GM18858 (cell line): Measurements from ENCODE around the gene TMEM141.
"Not testable (repeated sequence)": the region's sequence is repeated elsewhere in the genome, so short reads cannot be mapped to it uniquely, and the experiment has no call there.

Source experiments
- ATAC-seq: cut with Tn5 transposase; IDR thresholded peaks from one replicate; pipeline ENCODE4 v1.9.1; 2021; ENCODE audit not compliant: unreplicated experiment

The TMEM141 gene

DNA sequence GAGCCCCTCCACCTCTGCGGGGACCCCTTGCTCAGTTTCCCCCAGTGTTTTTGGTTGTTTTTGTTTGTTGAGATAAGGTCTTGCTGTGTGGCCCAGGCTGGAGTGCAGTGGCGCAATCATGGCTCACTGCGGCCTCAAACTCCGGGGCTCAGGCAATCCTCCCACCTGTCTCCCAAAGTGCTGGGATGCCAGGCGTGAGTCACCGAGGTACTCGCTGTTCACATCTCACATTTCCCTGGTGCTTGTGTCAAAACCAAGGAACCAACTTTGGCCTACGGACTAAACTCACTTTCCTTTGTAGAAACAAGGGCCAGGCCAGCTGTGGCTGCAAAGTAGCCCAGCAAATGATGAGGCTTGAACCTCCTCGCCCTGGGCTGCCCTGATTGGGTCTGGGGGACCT is 41.4 kb downstream of the TMEM141 start:
- ATAC-seq, result no peak

DNA sequence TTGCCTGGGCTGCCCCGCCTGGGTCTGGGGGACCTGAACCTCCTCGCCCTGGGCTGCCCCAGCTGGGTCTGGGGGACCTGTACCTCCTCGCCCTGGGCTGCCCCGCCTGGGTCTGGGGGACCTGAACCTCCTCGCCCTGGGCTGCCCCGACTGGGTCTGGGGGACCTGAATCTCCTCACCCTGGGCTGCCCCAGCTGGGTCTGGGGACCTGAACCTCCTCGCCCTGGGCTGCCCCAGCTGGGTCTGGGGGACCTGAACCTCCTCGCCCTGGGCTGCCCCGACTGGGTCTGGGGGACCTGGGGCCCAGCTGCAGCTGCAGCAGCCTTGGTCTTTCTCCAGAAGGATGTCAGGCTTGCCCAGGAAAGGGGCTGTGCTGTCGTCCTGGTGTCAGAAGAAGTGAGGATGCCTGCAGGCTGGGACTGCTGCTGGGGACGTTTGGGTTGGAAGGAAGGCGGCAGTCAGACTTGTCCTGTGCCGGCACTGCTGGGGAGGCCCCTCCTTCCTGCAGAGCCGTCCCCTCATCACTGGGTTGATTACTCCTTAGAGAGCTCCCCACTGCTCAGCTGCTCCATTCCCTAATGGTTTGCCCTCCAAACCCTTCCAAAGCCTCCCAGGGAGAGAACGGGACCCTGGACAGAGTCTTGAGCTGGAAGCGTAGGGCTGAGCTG is 42.4 kb downstream of the TMEM141 start:
- ATAC-seq, result not testable (repeated sequence)

DNA sequence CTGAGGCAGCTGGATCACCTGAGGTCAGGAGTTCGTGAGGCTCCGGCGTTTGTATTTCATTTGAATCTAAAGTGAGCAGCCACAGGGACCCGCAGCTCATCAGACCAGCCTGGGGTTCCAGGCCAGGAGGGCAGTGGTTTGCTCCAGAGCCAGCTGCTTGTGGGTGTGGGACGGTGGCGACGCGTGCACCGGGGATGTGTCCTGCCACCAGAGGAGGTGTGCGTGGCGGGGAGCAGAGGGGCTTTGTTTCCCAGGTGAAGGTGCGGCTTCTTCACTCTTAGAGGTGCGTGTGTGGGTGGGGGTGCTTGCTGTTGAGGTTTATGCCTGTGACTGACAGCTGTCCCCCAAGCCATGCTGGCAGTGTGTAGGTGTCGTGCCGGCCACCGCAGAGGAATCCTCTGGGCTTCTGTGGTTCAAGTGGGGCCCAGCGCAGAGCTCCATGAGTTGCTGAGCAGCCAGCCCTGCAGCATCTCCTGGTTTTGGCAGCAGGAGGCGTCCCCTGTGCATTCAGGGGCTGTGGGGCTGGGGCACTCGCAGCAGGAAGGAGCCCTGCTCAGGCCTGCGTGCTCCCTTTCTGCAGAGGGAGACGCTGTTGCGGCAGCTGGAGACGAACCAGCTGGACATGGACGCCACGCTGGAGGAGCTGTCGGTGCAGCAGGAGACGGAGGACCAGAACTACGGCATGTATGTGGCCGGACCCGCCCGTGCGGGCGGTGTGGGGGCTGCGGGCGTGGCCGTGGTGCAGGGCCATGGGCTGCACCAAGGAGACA is 44.2 kb downstream of the TMEM141 start:
- no peak for ATAC-seq

DNA sequence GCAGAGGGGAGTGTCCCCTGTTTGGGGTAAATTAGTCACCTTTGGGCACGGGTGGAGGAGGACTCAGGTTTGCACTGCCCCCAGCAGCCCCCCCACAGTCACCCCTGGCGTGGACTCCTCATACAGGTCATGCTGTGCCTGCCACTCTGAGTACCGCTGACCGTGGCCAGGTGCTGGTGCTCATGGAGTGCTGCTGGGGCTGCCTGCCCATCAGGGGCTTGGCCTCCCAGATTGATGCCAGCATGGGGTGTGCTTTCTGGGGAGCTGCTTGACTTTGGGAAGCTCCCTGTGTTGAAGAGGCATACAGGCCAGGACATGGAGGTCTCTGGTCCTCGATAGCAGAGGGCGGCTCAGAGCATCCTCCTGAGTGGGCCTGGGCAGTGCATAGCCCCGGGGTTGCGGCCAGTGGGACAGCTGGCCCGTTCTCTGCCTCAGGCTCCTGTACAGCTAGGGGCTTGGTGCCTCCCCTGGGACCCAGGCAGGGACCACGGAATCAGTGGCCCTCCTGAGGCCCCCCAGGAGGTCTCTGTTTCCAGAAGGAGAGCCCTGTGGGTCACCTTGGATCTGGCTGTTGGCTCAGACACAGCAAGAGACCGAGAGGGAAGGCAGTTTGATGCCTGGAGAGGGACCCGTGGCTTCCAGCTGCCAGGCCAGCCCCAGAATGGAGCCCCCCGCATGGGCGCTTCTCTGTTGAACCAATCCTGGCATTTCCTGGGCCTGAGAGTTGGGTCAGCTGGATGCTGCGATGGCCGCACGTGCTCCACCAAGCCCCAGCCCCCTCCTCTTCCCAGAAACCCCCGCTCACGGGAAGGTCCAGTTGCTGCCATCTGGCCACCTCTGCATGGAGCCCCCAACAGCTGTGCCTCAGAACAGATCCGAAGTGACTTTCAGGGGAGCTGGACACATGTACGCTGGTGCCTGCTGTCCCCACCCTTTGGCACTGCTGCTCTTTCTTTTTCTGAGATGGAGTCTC is 45.1 kb downstream of the TMEM141 start:
- ATAC-seq, result no peak

DNA sequence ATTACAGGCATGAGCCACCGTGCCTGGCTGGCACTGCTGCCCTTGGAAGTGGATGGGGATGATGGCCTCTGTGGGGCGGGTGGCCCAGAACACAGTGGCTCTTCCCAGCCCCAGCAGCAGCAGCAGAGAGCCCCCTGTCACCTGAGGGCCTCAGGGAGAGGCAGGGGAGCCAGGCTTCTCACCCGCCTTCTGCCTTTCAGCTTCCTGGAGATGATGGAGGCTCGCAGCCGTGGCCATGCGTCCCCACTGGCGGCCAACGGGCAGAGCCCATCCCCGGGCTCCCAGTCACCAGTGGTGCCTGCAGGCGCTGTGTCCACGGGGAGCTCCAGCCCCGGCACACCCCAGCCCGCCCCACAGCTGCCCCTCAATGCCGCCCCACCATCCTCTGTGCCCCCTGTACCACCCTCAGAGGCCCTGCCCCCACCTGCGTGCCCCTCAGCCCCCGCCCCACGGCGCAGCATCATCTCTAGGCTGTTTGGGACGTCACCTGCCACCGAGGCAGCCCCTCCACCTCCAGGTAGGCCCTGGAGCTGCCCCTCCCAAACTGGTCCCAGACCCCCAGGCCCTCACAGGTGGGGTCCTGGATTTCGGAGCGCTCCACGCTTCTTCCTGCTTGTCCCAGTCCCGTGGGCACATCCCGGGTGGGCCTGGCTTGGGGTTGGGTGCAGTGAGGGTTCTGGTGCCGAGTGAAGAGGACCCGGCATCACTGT is 46.2 kb downstream of the TMEM141 start:
- no peak for ATAC-seq

DNA sequence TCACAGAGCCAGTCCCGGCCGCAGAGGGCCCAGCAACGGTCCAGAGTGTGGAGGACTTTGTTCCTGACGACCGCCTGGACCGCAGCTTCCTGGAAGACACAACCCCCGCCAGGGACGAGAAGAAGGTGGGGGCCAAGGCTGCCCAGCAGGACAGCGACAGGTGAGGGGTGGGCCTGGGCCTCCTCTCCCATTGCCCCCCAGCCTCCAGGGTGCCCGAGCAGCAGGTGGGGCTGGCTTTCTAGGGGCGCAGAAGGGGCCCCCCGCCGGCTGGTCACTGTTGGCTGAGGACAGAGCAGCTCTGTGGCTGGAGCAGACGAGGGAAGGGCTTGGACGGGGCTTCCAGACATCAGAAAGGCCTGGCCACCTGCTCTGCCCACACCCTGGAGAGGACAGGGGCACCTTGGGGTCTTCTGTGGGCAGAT is 46.7 kb downstream of the TMEM141 start:
- ATAC-seq, result not testable (repeated sequence)

DNA sequence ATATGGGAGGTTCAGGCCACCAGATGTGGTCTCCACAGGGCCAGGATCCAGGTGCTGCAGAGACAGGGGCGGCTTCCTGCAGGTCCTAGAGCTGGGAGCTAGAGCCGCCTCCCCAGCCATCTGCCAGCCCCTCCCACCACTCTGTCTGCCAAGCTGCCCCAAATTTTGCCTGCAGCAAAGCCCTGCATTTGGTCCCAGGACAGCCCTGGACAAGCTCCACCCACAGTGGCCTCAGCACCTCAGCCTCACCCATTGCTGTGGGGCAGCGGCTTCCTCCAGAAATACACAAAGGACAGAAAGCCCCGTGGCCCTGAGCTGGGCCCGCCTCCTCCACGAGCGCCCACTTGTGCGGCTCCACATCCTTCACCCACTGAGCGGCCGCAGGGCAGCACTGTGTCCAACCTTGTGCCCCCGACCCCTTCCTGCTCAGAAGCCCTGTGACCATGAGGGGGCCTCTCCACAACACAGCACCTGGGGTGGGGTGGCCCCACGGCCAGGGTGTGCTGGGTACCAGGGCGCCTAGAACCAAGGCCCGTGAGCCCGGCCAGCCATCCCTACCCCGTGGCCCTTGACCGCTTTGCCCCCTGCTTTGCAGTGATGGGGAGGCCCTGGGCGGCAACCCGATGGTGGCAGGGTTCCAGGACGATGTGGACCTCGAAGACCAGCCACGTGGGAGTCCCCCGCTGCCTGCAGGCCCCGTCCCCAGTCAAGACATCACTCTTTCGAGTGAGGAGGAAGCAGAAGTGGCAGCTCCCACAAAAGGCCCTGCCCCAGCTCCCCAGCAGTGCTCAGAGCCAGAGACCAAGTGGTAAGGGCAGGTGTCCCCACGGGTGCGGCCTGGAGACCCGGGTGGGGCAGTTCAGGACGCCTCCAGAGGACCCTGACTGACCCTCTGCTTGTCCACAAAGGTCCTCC is 47.4 kb downstream of the TMEM141 start:
- ATAC-seq, result no peak

DNA sequence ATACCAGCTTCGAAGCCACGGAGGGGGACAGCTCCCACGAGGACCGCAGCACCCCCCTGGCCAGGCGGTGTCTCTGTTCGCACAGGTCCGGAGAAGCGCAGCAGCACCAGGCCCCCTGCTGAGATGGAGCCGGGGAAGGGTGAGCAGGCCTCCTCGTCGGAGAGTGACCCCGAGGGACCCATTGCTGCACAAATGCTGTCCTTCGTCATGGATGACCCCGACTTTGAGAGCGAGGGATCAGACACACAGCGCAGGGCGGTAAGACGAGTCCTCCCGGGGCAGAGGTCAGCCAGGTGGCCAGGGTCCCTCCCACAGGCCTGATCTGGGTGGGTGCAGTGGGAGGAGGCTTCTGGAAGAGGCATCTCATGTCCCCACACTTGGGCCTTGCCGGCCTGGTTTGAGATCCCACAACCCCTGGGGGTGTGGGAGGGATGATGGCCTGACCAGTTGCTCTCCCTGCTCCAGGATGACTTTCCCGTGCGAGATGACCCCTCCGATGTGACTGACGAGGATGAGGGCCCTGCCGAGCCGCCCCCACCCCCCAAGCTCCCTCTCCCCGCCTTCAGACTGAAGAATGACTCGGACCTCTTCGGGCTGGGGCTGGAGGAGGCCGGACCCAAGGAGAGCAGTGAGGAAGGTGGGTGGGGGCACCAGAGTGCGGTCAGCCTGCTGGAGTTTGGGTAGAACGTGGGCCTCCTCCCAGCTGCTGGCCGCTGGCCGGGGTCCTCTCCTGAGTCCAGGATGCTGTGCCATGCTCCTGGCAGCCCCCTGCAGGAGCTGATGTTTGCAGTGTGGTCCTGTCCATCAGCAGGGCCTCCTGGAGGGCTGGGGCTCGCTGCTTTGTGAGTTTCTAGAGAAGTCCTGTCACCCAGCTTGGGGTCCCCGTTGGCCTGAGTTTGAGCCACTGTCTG is 48.3 kb downstream of the TMEM141 start:
- no peak for ATAC-seq

DNA sequence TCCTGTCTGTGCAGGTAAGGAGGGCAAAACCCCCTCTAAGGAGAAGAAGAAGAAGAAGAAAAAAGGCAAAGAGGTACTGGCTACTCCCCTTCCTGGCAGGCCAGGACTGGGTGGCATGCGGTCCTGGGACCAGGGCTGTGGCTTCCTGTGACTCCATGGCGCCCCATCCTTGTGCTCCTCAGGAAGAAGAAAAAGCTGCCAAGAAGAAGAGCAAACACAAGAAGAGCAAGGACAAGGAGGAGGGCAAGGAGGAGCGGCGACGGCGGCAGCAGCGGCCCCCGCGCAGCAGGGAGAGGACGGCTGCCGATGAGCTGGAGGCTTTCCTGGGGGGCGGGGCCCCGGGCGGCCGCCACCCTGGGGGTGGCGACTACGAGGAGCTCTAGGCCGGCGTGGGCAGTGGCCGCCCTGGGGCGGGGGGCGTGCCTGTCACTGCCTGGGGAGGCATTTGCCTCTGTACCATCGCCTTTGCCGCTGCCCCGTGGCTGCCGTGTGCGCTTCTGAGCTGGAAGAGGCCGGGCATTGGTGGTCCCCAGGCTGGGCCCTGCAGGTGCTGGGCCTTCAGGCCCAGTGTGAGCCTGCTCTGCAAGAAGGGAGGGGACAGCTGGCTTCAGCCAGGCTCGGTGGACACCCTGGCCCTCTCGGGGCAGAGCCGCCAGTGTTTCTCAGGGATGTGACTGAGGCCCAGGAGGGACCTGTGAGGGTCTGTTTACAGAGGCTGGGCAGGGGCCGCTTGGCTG is 49.2 kb downstream of the TMEM141 start:
- no peak for ATAC-seq

DNA sequence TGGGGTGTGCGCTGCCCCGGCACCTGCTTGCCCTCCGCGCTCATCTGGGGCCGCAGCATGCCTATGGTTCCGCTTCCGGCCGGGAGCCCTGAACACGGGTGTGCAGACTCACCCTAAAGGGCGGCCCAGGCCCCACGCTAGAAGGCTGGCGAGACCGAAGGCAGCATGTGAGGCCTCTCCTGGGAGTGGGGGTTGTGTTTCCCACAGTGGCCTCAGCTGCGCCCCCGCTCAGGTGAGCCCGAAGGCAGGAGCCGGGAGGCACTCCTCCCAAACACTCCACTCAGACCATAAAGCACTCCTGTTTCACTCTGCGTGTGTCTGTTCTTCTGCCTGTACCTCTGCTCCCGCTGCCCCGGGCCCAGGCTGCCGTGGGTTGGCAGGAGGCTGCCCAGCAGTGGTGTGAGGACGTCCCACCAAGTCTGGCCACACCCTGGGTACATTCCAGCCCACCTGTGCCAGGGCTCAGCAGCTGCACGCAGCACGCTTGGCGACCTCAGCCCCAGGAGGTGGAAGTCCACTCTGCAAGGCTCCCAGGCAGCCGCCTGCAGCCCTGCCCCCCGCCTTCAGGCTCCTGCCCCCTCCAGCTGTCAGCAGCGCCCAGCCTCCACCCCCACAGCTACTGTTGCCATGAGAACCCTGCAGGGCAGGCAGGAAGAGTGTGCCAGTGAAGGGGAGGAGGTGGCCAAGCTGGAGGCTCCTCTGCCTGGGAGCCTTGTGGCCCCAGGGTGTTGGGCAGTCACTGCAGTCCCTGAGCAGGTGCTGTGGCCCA is 49.9 kb downstream of the TMEM141 start:
- no peak for ATAC-seq

DNA sequence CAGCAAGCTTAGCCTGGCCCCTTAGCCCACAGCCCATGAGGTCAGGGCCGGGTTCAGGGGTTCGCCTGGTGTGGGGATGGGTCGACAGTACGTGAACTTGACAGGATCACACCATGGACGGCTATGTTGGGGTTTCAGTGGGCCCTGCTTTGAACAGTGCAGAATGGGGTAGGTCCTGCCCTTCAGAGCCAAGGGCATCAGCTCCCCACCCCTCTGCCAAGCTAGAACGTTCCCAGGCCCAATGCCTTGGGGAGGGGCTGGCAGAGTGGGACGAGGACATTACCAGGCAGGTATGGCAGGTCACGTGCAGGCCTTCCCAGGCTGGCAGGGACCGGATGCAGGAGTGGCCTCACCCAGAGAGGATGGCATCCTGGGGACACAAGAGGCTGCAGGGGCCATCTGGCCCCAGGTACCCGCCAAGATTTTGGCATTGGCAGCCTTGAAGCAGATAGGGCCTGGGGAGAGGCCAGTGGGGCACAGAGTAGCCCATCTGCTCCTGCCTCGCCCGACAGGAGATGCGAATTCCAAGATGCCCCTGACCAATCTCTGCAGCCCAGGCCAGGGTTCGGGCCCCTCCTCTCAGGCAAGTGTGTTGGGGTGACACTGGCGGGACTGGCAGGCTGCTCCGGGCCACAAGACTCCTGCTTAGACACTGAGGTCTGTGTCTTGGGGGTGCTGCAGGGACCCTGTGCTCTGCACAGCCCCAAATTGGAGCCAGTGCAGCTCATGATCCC is 50.7 kb downstream of the TMEM141 start:
- ATAC-seq, result not testable (repeated sequence)

DNA sequence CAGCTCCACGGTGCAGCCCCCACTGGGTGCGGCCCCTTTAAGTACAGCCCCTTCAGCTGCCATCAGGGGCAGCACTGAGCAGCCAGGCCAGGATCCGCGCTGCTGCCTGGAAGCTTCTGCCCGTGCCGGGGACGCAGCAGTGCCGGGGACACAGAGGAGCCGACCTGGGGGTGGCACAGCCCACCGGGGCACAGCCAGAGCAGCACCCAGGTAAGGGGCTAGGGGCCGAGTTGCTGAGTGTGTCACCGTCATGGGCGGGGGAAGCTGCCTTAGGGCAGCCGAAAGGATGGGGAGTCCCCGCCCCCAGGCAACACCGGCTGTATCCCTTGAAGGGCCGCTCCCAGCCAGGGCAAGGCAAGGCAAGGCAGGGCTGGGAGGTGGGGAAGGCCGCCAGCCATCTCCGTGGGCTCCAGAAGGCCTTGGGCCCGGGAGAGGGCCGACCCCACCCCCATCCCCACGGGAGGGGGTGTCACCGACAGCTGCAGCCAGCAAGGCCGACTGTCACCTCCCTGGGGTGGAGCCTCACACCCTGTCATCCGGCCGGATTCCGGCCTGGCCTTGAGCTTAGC is 51.3 kb downstream of the TMEM141 start, which contains the start of gene AJM1:
Gene AJM1, plus strand, starts transcription at position 99 of the 569 bp plus-strand sequence. CDS start 1,937 bp downstream, outside the sequence.
- peak; percentile 49 for ATAC-seq
